Measurements from ENCODE around the gene PHAX.
A peak's percentile ranks its signal among the peaks of the same experiment; 100 is the strongest.
"Not testable (repeated sequence)": the region's sequence is repeated elsewhere in the genome, so short reads cannot be mapped to it uniquely, and the experiment has no call there.

The PHAX gene, protein sequence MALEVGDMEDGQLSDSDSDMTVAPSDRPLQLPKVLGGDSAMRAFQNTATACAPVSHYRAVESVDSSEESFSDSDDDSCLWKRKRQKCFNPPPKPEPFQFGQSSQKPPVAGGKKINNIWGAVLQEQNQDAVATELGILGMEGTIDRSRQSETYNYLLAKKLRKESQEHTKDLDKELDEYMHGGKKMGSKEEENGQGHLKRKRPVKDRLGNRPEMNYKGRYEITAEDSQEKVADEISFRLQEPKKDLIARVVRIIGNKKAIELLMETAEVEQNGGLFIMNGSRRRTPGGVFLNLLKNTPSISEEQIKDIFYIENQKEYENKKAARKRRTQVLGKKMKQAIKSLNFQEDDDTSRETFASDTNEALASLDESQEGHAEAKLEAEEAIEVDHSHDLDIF

DNA sequence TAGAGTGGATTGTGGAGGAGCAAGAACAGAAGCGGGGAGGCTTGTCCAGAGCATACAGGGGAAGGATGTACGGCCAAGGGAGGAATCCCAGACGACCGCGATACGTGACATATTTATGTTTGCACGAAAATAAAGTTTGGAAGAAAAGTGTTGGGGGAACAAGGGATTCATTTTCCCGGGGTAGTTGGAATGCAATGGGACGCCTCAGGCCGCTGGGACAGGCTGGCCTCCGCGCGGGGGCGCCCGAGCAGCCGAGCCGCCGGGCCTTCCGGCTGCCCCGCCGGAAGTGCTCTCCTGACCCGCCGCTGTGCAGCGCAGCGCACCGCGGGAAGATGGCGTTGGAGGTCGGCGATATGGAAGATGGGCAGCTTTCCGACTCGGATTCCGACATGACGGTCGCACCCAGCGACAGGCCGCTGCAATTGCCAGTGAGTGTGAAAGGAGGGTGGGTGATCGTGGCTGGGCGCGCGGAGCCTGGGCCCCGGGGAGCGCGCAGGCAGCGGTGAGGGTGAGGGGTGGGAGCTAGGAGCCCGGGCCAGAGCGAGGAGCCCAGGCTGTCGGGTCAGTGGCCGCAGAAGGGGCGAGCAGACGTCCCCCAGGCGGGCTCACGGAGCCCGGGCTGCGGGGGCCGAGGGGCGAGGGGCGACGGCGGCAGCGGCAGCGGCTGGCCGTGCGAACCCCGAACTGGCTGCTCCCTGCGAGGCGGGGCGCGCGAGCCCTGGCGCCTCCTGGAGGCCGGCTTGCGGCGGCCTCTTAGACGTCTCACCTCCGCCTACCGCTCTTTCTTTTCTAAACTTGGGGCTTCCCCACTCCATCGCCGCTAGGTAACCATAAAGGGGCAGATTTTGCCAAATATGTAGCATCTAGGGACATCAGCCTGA, at the start of gene PHAX:
PHAX (plus strand) TSS at position 317 of the 881 bp plus-strand sequence; CDS start at position 333, 16 bp downstream.
- DNase-seq = peak; percentile 89

DNA sequence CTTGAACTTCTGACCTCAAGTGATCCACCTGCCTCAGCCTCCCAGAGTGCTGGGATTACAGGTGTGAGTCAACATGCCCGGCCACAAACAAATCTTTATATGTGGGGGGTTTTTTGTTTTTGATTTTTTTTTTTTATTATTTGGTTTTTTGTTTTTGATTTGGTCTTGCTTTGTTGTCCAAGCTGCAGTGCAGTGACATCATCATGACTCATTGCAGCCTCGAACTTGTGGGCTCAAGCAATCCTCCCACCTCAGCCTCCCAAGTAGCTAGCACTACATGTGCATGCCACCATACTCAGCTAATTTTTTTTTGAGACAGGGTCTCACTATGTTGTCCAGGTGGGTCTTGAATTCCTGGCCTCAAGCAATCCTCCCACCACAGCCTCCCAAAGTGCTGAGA, 48.1 kb upstream of the PHAX start:
- no peak for DNase-seq

DNA sequence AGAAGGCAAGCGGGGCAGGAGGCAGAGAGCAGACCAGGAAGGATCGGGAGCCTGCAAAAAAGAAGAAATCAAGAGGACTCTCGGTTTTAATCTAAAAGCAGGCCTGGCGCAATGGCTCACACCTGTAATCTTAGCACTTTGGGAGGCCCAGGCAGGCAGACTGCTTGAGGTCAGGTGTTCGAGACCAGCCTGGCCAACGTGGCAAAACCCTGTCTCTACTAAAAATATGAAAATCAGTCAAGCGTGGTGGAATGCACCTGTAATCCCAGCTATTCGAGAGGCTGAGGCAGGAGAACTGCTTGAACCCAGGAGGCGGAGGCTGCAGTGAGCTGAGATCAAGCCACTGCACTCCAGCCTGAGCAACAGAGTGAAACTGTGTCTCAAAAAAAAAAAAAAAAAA, 45.6 kb upstream of the PHAX start:
- not testable (repeated sequence) for DNase-seq

DNA sequence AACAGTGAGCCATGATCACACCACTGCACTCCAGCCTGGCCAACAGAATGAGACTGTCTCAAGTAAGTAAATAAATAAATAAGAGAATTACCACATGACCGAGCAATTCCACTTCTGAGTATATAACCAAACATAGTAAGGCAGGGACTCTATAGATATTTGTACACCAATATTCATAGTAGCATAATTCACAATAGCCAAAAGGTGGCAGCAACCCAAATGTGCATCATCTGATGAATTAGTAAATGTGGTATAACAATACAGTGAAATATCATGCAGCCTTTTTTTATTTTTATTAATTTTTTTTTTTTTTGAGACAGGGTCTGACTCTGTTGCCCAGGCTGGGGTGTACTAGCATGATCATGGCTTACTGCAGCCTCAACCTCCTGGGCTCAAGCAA, 38.8 kb upstream of the PHAX start:
- no peak for DNase-seq

DNA sequence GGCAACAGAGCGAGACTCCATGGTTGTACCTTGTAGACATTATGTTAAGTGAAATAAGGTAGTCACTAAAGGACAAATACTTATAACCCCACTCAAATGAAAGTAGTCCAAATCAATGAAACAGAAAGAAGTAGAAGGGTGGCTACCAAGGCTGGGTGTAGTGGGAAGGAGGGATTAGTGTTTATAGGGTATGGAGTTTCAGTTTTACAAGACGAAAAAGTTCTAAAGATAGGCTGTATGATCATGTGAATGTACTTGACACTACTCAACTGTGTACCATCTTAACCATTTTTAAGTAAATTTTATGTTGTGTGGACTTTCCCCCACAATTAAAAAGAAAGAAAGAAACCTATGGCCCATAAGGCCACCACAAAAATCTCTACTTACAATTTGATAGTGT, 37.9 kb upstream of the PHAX start:
- DNase-seq = no peak

DNA sequence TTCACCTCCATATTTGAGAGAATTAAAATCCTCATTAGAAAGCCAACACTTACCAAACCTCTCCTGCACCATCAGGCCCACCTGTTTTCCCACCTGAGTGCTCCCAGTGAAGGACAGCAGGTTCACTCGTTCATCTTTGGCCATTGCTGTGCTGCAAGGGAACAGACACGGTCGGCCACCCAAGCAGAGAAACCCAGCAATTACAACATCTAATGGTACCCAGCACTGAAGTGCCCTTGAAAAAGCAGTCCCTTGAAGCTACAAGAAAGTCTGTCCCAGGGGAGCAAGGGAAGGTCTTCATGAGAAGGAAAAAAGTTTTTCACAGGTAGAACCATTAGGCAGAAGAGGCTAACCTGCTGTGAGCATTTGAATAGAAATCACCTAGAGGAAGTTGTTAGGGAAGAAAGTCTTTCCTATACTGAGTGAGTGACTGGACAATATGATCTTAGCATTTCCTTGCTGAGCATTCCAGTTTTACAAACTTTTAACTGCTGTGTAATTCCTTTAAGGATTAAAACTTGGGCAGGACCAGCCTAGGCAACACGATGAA, 32.5 kb upstream of the PHAX start:
- no peak for DNase-seq

DNA sequence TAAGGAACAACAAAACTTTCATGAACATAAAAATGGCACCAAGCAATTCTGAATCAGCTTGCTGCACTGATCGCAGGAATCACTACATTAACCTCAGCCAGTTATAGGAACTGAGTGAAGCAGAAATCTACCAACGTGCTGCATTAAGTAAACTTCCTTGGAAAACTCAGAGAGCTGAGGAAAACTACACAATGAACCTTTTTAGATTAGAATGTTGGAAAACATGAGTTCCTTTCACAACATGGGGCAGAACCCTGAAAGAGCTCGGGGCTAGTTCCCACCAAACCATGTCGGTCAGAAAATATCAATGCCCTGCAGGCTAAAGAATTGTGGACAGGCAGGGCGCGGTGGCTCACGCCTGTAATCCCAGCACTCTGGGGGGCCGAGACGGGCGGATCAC, 25.1 kb upstream of the PHAX start:
- DNase-seq = no peak

DNA sequence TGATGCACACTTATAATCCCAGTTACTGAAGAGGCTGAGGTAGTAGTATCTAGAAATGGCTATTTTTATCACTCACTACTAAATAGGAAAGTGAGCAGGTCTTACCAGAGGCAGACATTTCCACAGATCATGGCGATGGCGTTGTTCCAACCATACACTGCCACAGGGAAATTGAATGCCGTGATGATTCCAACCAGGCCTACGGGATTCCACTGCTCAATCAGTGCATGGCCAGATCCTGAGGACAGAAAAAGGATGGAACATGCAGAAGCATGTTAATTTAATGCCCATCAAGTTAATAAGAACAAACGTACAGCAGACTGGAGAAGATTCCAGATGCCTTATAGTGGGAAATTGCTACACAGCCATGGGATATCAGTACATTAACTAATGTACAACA, 23.8 kb upstream of the PHAX start:
- no peak for DNase-seq

DNA sequence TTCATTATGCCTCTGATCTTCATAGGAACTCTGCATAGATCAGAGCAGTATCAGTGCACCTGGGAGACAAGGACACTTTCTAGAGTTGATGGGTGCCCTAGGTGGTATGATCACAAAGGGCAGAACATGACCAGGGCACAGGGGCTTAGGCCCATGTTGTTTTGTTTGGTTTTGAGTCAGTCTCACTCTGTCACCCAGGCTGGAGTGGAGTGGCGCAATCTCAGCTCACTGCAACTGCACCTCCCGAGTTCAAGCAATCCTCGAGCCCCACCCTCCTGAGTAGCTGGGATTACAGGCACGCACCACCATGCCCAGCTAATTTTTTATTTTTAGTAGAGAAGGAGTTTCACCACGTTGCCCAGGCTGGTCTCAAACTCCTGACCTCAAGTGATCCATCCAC, 23.3 kb upstream of the PHAX start:
- DNase-seq = no peak

DNA sequence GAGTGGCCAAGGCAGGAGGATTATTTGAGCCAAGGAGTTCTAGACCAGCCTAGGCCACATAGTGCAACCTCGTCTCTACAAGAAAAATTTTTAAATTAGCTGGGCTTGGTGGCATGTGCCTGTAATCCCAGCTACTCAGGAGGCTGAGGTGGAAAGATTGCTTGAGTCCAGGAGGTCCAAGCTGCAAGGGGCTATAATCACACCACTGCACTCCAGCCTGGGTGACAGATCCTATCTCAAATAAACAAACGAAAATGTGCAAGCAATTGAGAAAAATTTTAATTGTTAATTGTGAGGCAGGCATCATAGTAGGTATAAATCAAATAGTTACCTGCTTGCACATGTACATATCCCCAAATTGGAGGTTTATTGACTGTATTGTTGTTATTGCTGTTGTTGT, 21.0 kb upstream of the PHAX start:
- no peak for DNase-seq

DNA sequence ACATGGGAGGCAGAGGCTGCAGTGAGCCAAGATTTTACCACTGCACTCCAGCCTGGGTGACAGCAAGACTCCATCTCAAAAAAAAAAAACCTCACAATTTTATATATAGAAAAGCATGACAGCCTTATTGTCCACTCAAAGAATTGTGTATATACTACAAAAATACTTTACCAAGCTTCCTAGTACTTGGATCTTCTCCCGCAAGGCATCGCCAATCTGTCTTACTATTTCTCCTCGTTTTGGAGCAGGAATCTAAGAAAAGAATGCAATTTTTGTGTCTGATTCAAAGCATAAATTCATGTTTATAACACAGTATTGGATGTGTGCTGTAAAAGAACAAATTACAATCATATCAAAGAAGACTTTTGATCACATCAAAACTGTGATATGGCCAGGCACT, 17.0 kb upstream of the PHAX start:
- DNase-seq = no peak

DNA sequence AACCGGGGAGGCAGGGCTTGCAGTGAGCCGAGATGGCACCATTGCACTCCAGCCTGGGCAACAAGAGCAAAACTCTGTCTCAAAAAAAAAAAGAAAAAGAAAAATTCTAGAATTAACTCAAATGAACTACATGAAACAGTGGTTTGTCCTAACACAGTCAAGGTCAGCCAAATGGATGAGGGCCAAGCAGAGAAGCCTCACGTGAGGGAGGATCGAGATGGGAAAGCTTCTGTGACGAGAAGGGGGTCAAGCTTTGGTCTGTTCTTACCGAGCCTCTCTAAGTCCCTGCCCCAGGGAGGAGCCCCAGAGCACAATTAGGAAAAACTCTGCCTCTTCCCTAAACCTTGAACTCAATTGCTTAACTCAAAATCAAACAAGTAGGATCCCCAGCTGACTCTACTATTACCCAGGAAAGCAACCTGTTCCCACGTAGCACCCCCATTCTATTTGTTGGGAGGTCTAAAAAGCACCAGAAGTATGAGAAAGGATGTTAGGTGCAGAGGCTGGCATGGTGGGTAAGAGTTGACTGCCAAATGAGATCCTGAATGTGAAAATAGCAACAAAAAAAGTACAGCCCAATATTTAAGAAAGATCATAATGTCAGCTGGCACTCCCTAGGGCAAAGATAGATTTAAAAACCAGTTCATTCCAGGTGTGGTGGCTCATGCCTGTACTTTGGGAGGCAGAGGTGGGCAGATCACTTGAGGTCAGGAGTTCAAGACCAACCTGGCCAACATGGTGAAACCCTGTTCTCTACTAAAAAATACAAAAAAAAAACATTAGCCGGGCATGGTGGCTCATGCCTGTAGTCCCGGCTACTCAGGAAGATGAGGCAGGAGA, 13.0 kb upstream of the PHAX start:
- DNase-seq = no peak

DNA sequence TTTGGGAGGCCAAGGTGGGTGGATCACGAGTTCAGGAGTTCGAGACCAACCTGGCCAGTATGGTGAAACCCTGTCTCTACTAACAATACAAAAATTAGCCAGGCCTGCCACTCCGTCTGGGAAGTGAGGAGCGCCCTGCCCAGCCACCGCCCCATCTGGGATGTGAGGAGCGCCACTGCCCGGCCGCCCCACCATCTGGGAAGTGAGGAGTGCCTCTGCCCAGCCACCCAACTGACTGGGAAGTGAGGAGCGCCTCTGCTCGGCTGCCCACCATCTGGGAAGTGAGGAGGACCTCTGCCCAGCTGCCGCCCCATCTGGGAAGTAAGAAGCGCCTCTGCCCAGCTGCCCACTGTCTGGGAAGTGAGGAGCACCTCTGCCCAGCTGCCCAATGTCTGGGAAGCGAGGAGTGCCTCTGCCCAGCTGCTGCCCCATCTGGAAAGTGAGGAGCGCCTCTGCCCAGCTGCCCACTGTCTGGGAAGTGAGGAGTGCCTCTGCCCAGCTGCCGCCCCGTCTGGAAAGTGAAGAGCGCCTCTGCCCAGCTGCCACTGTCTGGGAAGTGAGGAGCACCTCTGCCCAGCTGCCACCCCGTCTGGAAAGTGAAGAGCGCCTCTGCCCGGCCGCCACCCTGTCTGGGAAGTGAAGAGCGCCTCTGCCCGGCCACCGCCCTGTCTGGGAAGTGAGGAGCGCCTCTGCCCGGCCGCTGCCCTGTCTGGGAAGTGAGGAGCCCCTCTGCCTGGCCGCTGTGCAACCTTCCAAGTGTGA, 11.0 kb upstream of the PHAX start:
- no peak for DNase-seq

DNA sequence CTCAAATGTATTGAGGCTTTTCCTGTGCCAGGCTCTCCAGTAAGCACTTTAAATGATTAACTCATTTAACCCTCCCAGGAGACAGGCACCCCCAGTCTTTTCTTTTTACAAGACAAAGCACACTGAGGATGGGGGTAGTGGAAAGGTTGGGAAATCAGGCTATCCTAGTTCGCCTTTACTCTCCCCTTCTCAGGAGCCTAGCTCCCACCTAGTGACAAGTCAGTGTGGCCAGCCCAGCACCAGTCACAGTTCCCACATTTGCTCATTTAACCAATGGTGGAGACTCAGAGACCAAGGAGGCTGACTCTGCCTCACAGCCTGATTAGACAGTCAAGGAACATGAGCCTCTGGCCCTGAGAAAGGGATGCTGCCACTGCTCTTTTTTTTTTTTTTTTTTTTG, 9.2 kb upstream of the PHAX start:
- DNase-seq = no peak

DNA sequence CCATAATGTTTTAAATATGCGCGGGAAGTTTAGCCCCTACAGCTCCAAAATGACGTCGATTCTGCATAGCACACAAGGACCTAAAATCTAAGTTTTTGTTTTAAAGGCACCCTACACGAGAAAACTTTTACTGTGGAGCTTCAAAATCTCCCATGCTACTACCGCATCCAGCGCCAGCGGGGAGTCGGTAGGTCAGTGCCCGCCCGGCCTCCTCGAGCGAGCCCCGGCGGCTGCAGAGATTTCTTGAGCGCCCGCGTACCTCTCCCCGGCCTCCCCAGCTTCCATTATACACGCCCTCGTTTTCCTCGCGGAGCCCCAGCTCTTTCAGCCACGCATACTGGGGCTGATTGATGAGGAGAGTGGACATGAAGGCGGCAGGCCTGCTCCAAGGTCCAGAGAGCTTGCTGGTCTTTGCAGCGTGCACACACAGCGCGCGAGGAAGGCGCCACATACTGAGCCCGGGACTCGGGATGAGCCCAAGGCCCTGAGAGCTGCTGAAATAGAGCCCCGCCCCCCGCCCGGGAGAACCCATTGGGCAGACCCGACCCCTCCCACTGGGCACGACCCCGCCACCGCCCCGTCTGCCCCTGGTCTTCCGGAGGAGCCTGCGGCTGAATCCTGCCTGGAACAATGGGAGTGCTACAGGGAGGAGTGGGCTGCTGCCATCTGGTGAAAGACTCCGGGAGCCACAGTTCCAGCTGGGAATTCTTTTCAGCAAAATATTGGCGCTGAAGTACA, 5.8 kb upstream of the PHAX start, which contains the start of gene ALDH7A1:
ALDH7A1 (minus strand) TSS at position 472 of the 738 bp plus-strand sequence; CDS start at position 451, 21 bp downstream.
- DNase-seq = peak; percentile 8

DNA sequence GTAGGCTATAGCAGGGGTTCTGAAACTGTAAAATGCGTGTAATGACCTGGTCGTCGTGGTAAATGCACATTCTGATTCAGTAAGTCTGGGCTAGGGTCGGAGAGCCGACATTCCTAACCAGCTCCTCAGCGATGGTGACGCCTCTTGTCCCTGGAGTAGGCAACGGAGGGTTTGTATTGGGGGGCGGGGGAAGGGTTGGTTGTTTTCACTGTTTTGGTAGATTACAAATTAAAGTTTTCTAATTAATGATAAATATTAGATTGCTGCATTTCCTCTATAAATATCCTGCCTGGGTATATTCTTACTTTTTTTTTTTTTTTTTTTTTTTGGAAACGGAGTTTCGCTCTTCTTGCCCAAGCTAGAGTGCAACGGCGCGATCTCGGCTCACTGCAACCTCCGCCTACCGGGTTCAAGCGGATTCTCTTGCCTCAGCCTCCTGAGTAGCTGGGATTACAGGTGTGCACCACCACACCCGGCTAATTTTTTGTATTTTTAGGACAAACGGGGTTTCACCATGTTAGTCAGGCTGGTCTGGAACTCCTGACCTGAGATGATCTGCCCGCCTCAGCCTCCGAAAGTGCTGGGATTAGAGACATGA, 5.2 kb upstream of the PHAX start:
- no peak for DNase-seq

DNA sequence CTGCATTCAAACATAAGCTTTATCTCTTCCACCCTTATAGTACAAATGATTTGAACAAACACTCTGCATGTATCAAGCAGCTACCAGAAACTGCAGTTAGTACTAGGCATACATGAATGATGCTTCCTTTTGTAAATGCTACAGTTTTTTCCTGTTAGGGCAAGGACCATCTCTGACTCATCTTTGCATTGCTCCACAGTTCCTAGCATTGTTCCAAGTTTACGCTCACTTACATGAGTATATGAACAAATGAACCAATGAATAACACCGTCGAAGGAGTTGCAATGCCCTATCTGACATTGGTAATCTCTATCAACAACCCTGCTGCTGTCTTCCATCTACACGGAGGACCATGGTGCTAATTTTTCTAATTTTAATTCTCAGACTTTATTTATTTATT, 3.6 kb upstream of the PHAX start:
- no peak for DNase-seq

DNA sequence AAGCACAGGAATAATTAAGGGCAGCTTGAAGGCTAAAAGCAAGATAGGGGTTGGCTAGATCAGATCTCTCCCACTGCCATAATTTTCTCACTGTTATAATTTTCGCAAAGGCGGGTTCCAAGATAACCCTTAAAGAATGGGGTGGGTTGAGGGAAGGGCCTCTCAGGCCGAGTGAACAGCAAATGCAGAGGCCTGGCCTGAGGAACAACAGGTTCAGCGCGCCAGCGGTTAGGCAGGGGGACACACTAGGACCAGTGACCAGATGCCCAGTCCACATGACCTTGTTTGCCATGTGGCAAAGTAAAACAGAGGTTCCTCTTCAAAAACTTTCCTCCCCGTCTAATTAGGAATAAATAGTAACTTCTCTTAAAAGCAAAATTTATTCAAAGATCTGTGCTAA, 1.2 kb upstream of the PHAX start:
- no peak for DNase-seq

DNA sequence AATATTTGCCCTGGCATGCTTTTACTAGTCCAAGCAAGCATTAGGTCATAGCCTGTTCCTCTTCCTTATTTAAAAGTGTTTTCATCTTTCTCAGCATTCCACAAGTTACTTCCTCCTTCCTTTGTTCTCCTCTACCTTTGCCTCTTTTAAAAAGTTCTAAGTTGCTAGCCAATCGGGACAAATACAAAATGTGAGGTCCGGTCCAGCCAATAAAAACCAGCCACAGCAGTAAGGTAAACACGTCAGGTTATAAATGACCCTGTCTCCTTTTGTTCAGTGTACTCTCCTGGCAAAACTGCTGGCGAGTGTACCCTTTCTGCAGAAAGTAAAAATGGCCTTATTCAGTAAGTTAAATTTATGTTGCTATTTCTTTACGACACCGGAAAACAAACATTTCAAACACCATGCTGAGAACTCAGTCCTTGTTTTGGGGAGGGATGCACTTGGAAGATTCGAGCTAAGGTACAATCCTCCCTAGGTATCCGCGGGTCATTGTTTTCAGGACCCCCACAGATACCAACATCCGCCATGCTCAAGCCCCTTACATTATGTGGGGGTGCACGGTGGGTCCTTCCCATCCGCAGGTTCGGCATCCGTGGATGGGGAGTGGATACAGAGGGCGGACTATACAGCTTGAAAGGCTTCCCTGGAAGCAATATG, 646 bp upstream of the PHAX start:
- not testable (repeated sequence) for DNase-seq

DNA sequence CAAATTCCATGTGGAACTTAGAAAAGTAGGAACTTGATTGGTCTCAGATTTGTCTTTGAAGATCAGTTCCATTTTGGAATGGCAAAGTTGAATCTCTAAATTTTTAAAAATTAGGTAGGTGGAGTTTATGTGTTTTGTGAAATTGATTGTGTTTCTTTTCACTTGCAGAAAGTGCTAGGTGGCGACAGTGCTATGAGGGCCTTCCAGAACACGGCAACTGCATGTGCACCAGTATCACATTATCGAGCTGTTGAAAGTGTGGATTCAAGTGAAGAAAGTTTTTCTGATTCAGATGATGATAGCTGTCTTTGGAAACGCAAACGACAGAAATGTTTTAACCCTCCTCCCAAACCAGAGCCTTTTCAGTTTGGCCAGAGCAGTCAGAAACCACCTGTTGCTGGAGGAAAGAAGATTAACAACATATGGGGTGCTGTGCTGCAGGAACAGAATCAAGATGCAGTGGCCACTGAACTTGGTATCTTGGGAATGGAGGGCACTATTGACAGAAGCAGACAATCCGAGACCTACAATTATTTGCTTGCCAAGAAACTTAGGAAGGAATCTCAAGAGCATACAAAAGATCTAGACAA, 2.8 kb downstream of the PHAX start:
- DNase-seq = no peak
